Fibroblast of villous mesenchyme (primary cell): Measurements from ENCODE around the gene NELFA. TPM values are rescaled to one million over a fixed set of nuclear protein-coding genes. Genes with fewer than 3 reads are reported as not detected.

Experiments used
- DNase-seq: peaks from one replicate; pipeline ENCODE4 v3.0.0-alpha.2; 2010; ENCODE audit warnings: low read depth
- H3K4me3 ChIP-seq: 2 replicates; pipeline ENCODE4 v1.5.1; 2011; ENCODE audit warnings: low read depth, mild to moderate bottlenecking, low read length
- total RNA-seq: library from RNA; depleted of rRNA; stranded (reverse); fragments of >200 nt; gene quantifications from 2 replicates; pipeline ENCODE4 v1.2.3, GENCODE V29; 2012
- TF ChIP-seq, protein P1 (sequence below): IDR thresholded peaks from 2 replicates; pipeline ENCODE4 v1.5.1; 2012; ENCODE audit warnings: low read depth, mild to moderate bottlenecking, low read length; ENCODE audit not compliant: insufficient read depth

Gene NELFA
- total RNA-seq, 1 donor = 18.1 TPM

DNA sequence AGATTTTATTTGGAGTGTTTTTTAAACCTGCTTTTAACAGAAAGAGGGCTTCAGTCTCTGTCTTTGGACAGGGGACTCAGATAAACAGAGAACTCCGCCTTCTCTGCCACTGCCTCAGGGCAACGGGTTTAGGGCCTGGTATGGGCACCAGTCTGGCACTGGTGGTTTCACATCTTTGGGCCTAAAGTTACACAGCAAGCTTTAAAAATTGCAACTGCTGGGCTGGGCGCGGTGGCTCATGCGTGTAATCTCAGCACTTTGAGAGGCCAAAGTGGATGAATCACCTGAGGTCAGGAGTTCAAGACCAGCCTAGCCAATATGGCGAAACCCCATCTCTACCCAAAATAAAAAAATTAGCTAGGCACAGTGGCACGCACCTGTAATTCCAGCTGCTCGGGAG, 40.1 kb upstream of the NELFA start:
- TF ChIP-seq, protein P1, sequence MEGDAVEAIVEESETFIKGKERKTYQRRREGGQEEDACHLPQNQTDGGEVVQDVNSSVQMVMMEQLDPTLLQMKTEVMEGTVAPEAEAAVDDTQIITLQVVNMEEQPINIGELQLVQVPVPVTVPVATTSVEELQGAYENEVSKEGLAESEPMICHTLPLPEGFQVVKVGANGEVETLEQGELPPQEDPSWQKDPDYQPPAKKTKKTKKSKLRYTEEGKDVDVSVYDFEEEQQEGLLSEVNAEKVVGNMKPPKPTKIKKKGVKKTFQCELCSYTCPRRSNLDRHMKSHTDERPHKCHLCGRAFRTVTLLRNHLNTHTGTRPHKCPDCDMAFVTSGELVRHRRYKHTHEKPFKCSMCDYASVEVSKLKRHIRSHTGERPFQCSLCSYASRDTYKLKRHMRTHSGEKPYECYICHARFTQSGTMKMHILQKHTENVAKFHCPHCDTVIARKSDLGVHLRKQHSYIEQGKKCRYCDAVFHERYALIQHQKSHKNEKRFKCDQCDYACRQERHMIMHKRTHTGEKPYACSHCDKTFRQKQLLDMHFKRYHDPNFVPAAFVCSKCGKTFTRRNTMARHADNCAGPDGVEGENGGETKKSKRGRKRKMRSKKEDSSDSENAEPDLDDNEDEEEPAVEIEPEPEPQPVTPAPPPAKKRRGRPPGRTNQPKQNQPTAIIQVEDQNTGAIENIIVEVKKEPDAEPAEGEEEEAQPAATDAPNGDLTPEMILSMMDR = no peak
- no peak overlapping the region for H3K4me3 ChIP-seq
- DNase-seq = no peak

DNA sequence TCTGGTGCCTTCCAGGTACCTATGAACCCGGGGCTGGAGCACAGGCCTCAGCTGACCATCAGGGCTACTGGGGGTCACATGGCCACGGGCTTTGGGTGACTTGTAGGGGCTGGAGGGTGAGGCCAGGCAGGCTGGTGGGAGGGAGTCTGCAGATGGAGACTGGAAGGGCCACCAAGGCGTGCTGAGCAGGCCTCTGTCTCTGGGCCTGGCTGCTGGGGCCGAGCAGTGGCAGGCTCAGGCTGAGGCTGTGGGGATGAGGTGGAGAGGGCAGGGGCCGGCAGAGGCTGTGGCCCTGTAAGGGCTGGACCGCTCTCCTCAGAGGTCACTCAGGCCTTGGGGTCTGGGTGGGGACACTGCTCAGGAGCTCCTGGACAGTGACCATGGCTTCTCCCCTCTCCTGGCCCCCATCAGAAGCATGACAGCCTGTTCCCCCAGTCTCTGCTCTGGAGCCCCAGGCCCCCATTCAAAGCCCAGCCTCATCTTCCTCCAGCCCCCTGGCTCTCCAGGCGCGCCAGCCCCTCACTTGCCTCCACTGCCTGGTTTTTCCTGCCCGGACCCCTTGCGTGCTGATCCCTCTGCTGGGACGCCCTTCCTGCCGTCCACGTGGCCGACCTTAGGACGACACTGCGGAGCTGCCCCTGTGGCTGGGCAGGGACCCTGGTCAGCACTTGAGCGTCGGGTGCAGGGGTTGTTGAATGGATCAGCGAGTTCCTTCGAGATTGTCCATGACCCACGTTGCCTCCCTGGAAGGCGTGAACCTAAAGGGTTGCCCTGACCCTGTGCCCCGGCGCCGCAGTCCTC, 39.2 kb upstream of the NELFA start:
- H3K4me3 ChIP-seq = no peak overlapping the region
- DNase-seq = no peak
- TF ChIP-seq, protein P1 = no peak

DNA sequence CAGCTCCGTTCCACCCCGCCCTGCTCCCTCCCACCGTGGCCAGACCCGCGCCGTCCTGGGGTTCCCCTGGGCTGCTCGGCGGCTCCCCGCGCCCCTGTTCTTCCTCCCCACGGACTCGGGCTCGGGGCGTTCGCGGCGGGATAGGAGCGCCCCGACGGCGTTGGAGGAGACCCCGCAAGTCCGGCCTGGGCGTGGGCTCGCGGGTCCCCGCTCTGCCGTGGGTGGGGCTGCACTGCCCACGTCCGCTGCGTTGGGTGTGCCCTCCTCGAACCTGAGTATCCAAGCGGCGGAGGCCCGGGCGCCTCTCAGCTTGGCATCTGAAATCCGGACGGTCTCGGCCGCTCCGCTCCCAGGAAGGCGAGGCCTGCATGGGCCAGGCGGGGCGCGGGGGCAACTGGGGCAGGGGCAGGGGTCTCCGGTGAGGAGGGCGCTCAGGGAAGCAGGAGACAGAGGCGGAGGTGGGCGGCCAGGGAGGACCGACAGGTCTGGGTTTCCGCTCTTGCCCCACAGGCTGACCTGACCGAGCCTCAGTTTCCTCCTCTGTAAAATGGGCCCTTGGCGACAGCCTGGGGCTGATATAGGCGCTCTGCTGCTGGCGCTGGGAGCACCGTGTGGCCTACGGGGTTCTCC, 38.4 kb upstream of the NELFA start:
- H3K4me3 ChIP-seq = no peak overlapping the region
- TF ChIP-seq, protein P1 = no peak
- DNase-seq = no peak

DNA sequence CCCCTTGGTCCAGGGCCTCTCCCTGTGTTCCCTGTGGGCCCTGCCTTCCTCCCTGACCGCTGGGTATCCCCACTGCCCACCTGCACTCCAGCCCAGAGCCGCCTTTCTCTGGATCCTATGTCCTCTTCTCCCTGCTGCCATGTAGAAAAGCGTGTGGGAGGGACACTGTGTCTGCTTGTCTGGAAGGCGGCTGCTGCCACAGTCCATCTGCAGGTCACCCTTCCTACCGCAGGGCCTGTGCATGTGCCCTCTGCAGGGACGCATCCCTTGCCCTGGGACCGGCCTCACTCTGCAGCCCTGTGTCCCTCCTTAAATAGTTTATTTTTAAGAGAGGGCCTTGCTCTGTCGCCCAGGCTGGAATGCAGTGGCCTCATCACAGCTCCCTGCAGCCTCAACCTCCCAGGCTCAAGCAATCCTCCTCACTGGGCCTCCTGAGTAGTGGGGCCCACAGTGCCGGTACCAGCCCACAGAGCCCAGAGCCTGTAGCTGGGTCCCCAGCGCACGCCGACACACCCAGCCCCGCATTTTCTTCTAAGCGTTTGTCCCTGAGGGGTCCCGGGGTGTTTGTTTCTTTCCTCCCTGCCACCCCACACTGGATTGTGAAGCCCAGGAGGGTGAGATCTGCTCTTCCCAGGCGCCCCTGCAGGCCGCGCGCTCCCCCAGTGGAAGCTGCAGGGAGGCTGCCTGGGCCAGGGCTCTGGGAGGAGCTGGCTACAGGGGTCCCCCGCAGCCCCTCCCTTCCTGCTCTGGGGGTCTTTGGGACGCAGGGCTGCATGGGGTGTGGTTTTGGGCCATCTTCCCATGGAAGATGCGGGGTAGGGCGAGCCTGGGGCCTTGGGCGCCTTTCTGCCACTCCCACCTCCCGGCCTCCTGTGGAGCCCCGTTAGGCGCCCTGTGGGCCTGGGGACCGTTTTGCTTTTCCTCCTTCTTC, 37.5 kb upstream of the NELFA start:
- TF ChIP-seq, protein P1 = no peak
- H3K4me3 ChIP-seq = no peak overlapping the region
- DNase-seq = no peak

DNA sequence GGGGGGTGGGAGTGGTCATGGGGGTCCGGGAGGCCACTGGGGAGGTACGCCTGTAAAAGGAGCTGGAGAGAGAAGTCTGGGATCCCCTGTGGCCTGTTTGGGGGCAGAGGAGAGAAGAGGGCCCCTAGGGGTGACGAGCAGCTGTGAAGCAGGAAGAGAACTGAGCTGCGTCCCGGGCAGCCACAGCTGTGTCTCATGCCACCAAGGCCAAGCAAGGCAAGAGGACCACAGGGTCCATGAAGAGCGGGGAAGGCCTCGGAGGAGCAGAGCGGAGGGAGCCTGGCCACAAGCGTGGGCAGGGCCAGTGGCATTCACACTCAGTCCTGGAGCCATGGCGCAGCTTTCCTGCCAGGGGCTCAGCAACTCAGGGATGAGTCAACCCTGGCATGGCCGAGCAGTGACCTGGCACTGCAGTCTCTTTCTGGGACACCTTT, 36.8 kb upstream of the NELFA start:
- no peak overlapping the region for H3K4me3 ChIP-seq
- TF ChIP-seq, protein P1 = no peak
- no peak for DNase-seq
